OCI-LY1 (cell line): ENCODE measurements around the gene ZNF300.

ENCODE experiments used
- CTCF ChIP-seq: fragments of 200-600 bp; sonication (generic), shearing (Covaris generic); IDR thresholded peaks from 2 replicates; pipeline ENCODE4 v1.5.1; 2017; ENCODE audit warnings: mild to moderate bottlenecking, antibody characterized with exemption, low read length, moderate library complexity, mixed read lengths
- EZH2 ChIP-seq: fragments of 200-600 bp; sonication (generic), shearing (Covaris generic); IDR thresholded peaks from 2 replicates; pipeline ENCODE4 v1.8.0; 2017; ENCODE audit warnings: borderline replicate concordance, mixed run types, mild to moderate bottlenecking, antibody characterized with exemption, low read length, moderate library complexity, mixed read lengths

DNA sequence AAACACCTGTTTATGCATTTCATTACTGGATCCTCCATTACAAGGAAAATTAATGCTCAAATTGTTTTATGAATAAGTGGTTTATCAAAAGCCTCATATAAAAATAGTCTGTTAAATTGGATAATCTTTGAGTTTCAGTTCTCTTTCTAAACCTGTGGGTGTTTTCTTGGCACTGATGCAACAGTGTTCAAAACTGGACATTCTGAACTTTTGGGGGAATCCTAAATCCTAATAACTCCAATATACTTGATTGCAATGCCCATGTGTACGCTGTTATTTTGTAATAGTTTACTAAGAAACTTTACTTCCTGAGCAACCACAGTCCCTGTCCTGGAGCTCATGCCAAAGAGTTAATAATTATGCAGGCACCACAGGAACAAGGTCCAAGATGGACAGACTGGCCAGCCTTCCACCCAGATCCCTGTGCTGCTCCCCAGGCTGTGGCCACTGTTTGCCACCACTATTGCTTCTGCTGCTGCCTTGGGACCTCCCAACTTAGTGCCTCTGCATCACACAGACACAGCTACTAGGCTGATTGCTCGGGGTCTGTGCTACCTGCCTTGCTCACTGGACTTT, 44.4 kb downstream of the ZNF300 start:
- TF ChIP-seq CTCF (no peak), EZH2 (no peak)
